ENCODE data around the gene GPD1L. TPM values are rescaled to one million over a fixed set of nuclear protein-coding genes. Genes with fewer than 3 reads are reported as not detected.
"Not testable (repeated sequence)": the region's sequence is repeated elsewhere in the genome, so short reads cannot be mapped to it uniquely, and the experiment has no call there.

GPD1L gene
- 12.0 and 12.9 TPM in 2 replicates for total RNA-seq (2014; rRNA removed; shearing (Covaris generic); ENCODE audit: low replicate concordance)

DNA sequence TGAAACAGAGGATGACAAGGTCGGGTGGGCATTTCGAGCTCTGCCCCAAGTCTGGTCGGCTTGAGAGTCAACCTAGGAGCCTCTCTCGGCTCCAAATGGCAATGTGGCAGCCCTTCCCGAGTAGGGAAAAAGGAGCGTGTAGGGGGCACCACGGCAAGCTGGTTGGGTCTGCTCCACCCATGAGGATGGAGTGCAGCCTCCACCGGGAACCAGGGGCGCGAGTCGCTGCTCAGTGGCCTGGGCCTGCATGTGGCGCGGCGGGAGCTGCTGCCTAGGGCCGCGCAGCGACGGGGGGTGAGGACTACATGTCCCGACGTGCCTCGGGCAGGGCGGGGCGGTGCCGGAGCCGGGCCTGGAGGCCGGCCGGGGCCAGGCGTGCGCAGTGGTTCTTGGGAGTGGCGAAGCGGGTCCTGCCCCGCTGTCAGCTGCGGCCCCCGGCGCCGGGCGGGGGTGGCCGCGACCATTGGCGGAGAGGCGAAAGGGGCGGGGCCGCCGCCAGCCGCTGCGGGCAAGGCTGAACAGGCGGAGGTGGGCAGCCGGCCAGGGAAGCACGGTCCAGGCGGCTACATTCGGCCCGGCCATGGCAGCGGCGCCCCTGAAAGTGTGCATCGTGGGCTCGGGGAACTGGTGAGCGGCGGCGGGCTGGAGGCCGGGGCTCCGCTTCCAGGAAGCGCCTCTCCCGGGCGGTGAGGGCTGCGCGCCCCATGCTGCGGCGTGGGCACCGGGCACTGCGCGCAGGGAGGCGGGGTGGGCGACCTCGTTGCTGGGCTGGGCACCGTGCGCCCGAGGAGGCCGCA is at the start of gene GPD1L:
GPD1L (plus strand) TSS at position 489 of the 797 bp plus-strand sequence; CDS start at position 581, 92 bp downstream.
- Histone ChIP-seq H3K4me3 (peak within 1 kb of the TSS; percentile 61), H3K36me3 (no peaks in the 10 kb centered on the region), H3K9me3 (no peaks in the 10 kb centered on the region), H3K27me3 (no peaks in the 10 kb centered on the region)
- peak; percentile 94 for DNase-seq

- H3K9me3 ChIP-seq, H3K27me3 ChIP-seq, H3K36me3 ChIP-seq, H3K4me3 ChIP-seq, DNase-seq: not testable (repeated sequence)
Measured at GRCh38 chr3:32058465-32058864, 48.0 kb upstream of the GPD1L start.

DNA sequence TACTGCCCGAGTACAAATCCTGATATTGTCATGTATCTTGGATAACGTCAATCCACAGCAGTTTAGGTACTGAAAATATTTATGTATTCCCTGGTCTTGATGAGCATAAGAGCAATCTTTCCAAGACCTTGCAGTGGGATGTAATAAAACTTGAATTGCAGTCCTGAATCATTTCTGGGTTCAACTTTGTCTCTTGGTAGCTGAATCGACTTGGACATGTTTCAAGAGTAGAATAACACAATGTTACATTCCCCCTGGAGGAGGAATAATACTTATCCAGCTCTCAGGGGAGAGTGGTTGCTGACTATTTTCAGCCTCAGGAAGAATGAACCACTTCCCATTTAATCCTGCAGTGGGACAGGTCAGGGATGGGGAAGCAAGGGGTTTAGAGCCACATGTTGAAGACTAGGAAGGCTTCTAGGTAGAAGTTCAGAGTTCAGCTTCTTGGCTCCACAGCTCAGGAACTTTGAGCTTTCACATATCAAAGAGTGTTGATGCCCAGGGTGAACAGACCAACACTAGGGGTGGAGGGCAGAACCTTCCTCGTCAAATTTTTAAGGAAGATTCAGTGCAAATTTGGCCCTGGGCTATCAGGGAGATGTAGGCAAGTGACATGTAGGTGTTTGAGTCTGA is 43.4 kb upstream of the GPD1L start:
- no peak overlapping the region for H3K4me3 ChIP-seq
- DNase-seq: no peak

GRCh38 chr3:32066686-32067085 is 39.7 kb upstream of the GPD1L start:
- DNase-seq: no peak

More for the DNA sequence above, 43.4 kb upstream of the GPD1L start:
- Histone ChIP-seq H3K36me3 (no peaks in the 10 kb centered on the region), H3K27me3 (no peaks in the 10 kb centered on the region), H3K9me3 (no peaks in the 10 kb centered on the region)

DNA sequence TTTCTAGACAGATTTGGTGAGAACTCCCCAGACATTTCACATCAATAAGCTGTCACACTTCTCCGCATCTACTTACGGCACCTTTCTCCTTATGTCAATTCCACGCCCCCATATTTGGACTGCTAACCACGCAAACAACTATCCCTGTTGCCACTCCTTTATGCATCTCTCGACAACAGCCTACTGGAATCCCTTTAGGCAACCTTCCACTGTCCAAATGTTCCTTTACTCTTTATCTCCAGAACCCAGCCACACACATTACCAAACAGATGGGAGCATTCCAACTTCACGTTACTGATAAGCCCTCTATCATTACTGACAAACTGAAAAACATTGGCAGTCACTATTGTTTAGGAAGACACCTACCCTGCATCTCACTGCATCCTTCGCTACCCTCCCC is 32.2 kb upstream of the GPD1L start:
- not testable (repeated sequence) for H3K9me3 ChIP-seq, H3K36me3 ChIP-seq, H3K27me3 ChIP-seq, DNase-seq, H3K4me3 ChIP-seq

More at GRCh38 chr3:32066686-32067085, 39.7 kb upstream of the GPD1L start:
- Histone ChIP-seq H3K4me3 (no peak overlapping the region), H3K36me3 (no peaks in the 10 kb centered on the region), H3K27me3 (no peaks in the 10 kb centered on the region), H3K9me3 (no peaks in the 10 kb centered on the region)

- H3K36me3 ChIP-seq: no peaks in the 10 kb centered on the region
- peak; percentile 67 for DNase-seq
- no peak overlapping the region for H3K4me3 ChIP-seq
- H3K9me3 ChIP-seq: no peaks in the 10 kb centered on the region
- no peaks in the 10 kb centered on the region for H3K27me3 ChIP-seq
Measured at GRCh38 chr3:32076566-32076965, 29.9 kb upstream of the GPD1L start.

DNA sequence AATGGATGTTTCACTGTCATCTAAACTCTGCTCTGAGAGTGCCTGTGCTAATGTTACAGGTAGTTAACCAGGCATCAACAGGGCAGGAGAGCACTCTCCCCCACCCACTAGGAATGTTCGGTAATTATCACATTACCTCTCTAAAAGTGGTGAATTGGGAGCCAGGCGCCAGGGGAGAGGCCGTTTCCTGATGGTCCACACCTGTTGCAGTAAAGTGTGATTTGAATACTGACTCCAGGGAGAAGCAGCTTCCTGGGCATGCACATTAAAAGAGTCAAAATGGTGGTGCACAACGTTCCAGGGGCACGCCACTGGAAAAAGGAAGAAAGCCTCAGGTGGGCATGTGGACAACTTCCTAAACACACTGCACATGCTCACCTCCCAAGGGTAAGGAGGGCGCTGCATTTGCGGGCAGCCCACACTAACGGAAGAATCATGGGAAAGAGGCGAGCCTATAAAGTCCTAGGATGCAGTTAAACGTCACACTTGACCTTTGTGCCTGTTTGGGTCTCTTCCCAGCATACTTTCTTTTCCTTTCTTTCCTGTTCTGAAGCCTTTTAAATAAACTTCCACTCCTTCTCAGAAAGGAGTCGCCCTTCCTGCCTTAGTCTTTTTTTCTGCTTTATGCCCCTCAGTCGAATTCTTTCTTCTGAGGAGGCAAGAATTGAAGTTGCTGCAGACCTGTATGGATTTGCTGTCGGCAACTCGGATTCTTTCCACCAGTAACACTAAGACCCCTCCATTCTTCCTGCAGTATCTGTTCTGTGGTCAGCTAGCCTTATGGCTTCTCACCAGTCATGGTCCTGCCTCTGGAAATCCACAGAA is 28.9 kb upstream of the GPD1L start:
- H3K27me3 ChIP-seq: no peaks in the 10 kb centered on the region
- H3K9me3 ChIP-seq: no peaks in the 10 kb centered on the region
- no peak overlapping the region; the same call in 1 of the 2 replicates for H3K4me3 ChIP-seq
- DNase-seq: peak; percentile 5
- no peaks in the 10 kb centered on the region for H3K36me3 ChIP-seq

- Histone ChIP-seq H3K4me3 (no peak overlapping the region; the same call in 1 of the 2 replicates), H3K27me3 (no peaks in the 10 kb centered on the region), H3K9me3 (no peaks in the 10 kb centered on the region), H3K36me3 (no peaks in the 10 kb centered on the region)
- no peak for DNase-seq
Measured at GRCh38 chr3:32078085-32078634, 28.3 kb upstream of the GPD1L start.

DNA sequence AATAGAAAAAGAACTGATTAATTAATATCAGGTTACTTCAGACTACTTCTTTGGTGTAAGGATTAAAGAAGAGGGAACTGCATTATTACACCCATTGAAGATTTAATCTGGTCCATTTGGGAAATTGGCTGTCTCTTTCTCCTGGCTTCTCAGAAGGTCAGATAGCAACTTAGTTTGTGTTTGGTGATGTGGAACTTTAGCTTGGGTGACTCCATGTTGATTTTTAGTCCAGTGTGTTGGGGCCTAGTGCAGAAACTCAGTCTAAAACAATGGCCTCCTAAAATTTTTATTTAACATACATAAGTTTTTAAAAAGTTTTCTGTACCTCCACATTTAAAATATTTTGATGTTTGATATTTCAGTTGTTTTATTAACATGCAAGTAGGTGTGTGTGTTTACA is 27.6 kb upstream of the GPD1L start:
- no peaks in the 10 kb centered on the region for H3K36me3 ChIP-seq
- no peak for DNase-seq
- H3K9me3 ChIP-seq: no peaks in the 10 kb centered on the region
- no peaks in the 10 kb centered on the region for H3K27me3 ChIP-seq
- H3K4me3 ChIP-seq: no peak overlapping the region

GRCh38 chr3:32082721-32083120 is 23.7 kb upstream of the GPD1L start:
- DNase-seq: no peak
- no peaks in the 10 kb centered on the region for H3K9me3 ChIP-seq
- H3K36me3 ChIP-seq: no peaks in the 10 kb centered on the region
- H3K27me3 ChIP-seq: no peaks in the 10 kb centered on the region
- H3K4me3 ChIP-seq: no peak overlapping the region

GRCh38 chr3:32083702-32084270 is 22.6 kb upstream of the GPD1L start:
- no peak for DNase-seq
- H3K27me3 ChIP-seq: no peaks in the 10 kb centered on the region
- no peaks in the 10 kb centered on the region for H3K9me3 ChIP-seq
- no peaks in the 10 kb centered on the region for H3K36me3 ChIP-seq
- no peak overlapping the region for H3K4me3 ChIP-seq

- H3K27me3 ChIP-seq: no peaks in the 10 kb centered on the region
- no peak for DNase-seq
- no peaks in the 10 kb centered on the region for H3K36me3 ChIP-seq
- no peak overlapping the region for H3K4me3 ChIP-seq
- no peaks in the 10 kb centered on the region for H3K9me3 ChIP-seq
Measured at GRCh38 chr3:32084870-32085269, 21.6 kb upstream of the GPD1L start.

- Histone ChIP-seq H3K4me3 (no peak overlapping the region), H3K27me3 (no peaks in the 10 kb centered on the region), H3K9me3 (no peaks in the 10 kb centered on the region), H3K36me3 (no peaks in the 10 kb centered on the region)
- no peak for DNase-seq
Measured at GRCh38 chr3:32086464-32086863, 20.0 kb upstream of the GPD1L start.

DNA sequence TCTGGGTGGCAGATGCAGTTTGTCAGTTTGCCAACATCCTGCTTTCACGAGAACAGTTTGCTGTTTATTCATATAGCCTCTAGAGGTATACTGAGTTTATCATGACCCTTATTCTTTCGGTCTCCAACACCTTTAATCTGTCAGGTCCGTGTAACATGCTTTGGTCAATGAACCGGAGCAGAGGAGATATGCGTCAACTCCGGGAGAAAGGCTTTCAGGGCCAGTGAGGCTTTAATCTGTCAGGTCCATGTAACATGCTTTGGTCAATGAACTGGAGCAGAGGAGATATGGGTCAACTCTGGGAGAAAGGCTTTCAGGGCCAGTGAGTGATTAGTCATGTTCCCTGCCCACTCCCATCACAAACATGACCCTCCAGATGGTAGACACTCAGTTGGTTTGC is 16.9 kb upstream of the GPD1L start:
- H3K9me3 ChIP-seq: no peaks in the 10 kb centered on the region
- no peaks in the 10 kb centered on the region for H3K27me3 ChIP-seq
- no peaks in the 10 kb centered on the region for H3K36me3 ChIP-seq
- no peak for DNase-seq
- no peak overlapping the region for H3K4me3 ChIP-seq

GRCh38 chr3:32093204-32093603 is 13.2 kb upstream of the GPD1L start:
- no peak for DNase-seq
- no peaks in the 10 kb centered on the region for H3K36me3 ChIP-seq
- H3K27me3 ChIP-seq: no peaks in the 10 kb centered on the region
- no peaks in the 10 kb centered on the region for H3K9me3 ChIP-seq
- no peak overlapping the region for H3K4me3 ChIP-seq

DNA sequence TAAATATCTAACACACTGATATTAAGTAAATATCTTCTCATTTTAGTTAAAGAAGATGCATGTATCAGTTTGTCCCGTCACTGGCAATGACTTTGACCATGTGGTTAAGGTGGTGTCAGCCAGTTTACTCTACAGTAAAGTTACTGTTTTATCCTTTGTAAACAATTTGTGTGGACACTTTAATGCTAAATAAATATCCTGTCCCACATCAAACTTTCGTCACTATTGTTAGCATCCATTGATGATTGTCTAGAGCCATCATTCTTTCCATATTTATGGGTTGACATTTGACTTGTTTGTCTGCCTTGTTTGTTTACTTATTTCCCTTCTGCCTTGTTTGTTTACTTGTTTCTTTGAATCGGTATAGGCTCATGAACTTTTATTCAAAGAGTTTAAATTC is 11.0 kb upstream of the GPD1L start:
- H3K4me3 ChIP-seq: no peak overlapping the region
- no peaks in the 10 kb centered on the region for H3K9me3 ChIP-seq
- DNase-seq: no peak
- no peaks in the 10 kb centered on the region for H3K27me3 ChIP-seq
- H3K36me3 ChIP-seq: no peaks in the 10 kb centered on the region

Data from MG63 (cell line).